ENCODE results near the gene HS3ST4.

HS3ST4 gene

DNA sequence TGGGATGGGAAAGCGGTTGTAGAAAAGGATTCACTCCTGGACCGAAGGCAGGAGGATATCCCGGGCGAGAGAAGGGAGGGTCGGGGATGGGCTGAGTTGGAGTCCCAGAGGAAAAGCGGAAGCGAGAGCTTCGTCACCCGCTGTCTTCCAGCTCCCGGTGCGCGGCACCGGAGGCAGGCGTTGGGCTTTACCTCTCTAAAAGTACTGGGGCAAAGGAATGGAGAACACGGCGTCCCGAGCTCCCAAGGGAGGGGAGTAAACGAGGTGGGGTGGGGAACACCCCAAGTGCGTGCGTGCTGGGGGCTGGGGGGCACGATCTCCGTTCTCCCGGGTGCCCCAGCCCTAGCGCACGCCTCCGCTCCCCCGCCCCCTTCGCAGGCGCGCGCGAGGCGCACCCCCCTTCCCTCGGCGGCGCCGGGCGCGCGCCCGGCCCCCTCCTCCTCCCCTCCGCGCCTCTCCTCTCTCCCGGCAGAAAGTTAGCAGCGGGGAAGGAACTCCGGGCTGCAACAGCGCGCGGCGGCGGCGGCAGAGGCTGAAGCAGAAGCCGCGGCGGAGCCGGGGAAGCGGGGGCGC lies at the start of gene HS3ST4:
HS3ST4 (plus strand) TSS at position 441 of the 573 bp plus-strand sequence.
- DNase-seq: no peak

DNA sequence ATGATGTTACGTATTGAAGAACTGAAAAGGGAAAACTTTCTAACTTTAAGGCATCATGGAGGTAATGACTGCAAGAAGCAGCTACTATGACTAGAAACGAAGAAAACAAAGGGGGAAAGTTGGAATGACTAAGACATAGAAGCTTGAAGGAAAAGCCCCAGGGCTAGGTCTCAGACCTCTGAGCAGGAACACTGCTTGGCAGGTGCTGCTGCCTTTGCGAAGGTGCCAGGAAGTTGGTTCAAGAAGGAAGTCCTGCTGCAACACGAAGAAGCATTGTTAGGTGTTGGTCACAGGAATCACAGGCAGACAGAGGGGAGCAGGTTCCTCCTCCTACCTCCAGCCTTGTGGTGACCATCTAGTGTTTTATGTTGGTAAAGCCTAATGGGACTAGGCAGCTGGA lies 48.1 kb upstream of the HS3ST4 start:
- no peak for DNase-seq

DNA sequence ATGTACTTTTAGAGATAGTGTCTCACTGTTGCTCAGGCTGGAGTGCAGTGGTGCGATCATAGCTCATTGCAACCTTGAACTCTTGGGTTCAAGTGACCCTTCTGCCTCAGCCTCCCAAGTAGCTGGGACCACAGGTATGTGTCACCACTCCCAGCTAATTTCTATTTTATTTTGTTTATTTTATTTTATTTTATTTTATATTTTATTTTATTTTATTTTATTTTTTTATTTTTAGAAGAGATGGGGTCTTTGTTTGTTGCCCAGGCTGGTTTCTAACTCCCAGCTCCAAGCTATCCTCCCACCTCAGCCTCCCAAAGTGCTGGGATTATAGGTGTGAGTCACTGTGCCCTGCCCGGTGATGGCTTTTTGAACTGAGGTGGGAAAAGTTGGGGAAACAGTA lies 35.1 kb upstream of the HS3ST4 start:
- DNase-seq: no peak

DNA sequence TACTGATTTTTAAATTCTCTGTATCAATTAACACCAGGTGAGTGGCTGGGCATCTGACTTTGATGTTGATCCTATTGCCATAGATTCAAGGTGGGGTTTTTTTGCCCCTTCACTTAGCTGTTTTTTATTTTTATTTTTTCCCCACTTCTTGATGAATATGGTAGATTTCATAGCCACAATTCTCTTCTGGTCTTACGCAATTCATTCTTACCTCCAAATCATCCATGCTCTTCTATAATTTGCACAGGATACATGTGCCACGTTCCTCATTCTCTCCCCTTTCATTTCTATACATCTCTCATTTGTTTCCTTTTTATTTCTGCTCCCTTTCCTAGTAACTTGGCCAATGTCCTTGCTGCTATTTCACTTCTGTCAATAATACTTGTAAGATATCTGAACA lies 14.9 kb upstream of the HS3ST4 start:
- DNase-seq: no peak

DNA sequence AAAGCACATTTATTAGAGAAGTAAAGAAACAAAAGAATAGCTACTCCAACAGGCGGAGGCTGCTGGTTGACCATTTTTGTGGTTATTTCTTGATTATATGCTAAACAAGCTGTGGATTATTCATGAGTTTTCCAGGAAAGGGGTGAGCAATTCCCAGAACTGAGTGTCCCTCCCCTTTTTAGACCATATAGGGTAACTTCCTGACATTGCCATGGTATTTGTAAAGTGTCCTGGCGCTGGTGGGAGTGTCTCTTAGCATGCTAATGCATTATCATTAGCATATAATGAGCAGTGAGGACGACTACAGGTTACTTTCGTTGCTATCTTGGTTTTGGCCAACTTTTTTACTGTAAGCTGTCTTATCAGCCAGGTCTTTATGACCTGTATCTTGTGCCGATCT lies 12.2 kb upstream of the HS3ST4 start:
- DNase-seq: no peak

DNA sequence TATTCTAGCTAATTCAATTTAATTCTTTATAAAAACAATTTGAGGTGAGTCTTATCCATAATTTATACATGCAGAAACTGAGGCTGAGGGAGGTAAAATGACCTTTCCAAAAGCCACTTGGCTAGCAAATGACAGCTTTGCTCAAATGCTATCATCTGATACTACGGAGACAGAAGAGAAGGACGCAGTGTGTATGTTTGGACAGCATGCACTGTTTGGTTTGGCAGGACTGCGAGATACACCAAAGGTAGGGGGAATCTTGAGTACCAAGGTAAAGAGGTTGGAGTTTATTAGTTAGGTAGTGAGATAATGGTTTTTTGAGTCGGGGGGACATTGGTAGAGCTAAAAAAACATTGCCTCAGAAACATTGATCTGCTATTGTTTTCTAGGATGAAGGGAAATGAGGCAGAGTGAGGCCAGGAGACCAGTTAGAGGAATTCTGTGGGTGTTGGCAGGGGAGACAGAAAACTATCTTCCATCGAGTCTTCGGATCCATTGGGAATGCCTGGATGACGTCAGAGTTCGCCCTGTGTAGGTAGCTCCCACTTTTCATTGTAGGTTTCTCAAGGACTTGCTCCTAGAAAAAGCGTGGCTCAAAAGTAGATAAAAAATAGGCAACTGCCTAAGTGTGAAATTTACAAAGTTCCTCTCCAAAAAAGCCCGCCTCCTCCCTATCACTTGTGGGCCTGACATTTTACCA lies 2.5 kb upstream of the HS3ST4 start:
- no peak for DNase-seq

DNA sequence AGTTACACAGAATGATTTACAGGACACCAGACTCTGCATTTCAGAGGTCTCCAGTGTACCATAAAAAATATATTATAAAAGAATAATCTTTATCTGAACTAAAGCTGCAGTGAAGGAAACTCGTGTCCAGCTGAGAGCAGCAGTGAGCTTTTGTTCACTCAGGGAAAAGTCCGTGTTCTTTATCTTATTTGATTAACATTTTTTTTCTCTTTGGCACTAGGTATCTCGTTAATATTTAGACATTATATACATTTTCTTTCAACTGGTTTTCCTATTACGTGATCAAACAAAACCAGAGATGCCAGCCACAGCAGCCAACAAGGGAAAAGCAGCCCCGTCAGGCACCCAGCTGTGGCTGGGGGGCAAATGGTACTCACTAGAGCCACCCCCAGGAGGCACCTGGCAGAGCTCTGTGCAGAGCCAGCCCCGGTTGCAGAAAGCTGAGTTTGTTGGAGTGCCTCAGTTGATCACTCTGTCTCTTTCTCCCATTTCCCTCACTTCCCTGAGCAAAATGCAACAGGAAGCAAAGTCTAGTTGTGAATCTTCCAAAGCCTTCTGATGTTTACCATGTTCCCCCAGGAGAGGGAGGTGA lies 1.1 kb upstream of the HS3ST4 start:
- no peak for DNase-seq

DNA sequence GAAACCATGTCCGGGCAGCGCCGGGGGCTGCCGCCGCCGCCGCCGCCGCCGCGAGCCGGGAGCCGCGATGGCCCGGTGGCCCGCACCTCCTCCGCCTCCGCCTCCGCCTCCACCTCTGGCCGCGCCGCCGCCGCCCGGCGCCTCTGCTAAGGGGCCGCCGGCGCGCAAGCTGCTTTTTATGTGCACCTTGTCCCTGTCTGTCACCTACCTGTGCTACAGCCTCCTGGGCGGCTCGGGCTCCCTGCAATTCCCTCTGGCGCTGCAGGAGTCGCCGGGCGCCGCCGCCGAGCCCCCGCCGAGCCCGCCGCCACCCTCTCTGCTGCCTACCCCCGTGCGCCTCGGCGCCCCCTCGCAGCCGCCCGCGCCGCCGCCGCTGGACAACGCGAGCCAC lies 587 bp downstream of the HS3ST4 start:
- DNase-seq: no peak

DNA sequence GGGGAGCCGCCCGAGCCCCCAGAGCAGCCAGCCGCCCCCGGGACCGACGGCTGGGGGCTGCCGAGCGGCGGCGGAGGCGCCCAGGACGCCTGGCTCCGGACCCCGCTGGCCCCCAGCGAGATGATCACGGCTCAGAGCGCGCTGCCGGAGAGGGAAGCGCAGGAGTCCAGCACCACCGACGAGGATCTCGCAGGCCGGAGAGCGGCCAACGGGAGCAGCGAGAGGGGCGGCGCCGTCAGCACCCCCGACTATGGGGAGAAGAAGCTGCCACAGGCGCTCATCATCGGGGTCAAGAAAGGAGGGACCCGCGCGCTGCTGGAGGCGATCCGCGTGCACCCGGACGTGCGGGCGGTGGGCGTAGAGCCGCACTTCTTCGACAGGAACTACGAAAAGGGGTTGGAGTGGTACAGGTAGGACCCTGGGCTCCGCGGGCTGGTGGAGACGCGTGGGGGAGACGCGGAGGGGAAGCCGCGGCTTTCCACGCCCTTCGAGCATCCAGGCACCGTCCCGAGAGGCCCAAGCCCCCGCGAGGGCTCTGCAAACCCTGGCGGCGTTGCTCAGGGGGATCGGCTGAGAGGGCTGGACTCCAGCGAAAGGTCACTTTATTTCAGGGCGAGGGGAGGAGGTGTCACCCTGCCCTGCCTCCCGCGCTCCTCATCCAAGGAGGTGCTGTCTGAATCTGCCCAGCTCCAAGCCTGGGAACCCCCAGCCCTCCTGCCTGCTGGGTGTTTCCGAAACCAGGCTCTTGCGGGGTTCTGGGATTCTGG lies 1.2 kb downstream of the HS3ST4 start:
- DNase-seq: no peak

DNA sequence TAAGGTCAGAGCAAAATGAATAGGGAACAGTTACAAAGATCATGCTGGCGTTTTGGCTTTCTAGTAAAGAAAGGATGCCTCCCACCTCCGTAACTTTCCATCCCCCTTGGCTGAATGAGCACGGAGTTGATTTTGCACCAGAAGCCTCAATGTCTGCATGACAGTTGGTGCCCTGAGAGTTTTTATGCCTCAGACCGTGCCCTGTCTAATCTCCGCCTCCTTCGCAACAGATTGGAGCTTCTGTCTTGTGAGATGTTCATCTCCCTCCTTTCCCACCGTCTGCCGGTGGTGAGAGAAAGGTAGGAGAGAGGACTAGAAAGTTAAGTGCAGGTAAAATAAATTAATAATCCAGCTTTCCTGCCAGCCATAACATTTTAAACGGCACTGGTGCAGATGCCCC lies 1.9 kb downstream of the HS3ST4 start:
- DNase-seq: no peak

DNA sequence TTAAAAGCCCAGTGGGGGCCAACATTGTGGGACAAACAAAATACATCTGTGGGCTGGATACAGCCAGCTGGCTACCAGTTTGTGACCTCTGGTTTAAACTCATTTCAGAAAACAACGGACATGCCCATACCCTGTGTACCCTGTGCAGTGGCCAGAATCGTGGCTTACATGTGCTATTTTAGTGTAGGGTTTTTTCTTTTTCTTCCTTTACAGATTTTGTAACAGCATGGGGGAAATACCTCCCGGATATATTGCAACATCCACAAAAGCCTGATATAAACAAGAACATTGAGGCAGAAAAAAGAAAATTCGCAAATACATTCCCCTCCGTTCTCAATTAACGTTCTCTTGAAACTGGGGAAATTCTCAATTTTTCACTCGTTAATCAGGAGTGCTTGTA lies 7.3 kb downstream of the HS3ST4 start:
- DNase-seq: no peak

DNA sequence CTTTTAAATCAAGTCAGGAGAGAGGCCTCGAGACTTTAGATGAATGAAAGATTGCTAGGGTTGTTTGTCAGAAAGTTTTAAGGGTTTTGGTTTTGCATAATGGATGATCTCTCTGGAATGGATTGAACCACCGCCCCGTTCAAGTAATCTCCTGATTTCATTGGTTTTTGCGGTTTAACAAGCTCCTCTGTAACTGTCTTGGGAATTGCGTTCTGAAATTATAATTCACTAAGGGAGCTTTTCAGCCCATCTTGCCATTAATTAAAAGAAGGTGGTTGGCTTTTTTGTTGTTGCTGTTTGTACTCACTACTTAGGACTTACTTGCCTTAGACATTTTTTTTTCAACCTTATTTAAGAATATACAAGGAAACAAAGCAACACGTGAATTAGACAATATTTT lies 8.8 kb downstream of the HS3ST4 start:
- DNase-seq: no peak

DNA sequence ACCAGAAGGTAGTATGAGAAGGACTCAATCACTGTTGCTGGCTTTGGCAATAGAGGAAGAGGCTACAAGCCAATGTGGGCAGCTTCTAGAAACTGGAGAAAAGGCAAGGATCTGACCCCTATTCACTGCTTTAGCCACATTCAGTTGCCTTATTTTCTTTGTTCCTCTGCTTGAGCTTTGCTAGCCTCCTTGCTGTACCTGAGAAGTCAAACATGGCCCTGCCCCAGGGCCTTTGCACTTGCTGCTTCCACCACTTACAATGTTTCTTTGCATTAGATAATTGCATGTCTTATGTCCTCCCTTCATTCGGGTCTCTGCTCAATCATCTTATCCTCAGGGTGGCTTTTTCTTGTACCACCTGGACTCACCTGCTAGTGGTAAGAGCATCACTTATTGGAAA lies 15.8 kb downstream of the HS3ST4 start:
- DNase-seq: no peak

DNA sequence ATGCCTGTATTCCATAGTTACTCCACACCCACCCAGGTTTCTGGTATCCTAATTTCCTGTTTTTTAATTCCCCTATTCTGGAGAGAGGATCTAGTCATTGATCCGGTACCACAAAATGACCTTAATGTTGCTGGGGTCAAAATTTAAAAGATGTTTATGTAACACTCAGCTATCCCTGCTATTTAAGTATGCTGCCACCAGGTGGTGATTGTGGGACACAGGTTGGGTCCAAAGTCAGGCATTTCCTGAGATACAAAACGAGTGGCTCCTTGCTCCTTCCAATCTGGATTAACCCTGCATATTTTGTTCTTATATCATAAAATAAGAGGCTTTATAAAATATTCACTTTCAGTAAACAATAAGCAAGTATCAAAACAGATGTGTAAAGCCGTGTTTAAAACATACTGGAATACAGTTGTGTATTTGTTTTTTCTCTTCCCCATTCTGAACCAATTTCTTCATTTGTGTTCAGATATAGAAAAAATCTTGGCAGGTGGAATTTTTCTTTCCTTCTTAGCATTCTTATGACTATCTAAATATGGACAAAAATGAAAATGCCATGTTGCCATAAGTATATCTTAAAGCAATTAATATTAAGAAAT lies 16.3 kb downstream of the HS3ST4 start:
- no peak for DNase-seq

DNA sequence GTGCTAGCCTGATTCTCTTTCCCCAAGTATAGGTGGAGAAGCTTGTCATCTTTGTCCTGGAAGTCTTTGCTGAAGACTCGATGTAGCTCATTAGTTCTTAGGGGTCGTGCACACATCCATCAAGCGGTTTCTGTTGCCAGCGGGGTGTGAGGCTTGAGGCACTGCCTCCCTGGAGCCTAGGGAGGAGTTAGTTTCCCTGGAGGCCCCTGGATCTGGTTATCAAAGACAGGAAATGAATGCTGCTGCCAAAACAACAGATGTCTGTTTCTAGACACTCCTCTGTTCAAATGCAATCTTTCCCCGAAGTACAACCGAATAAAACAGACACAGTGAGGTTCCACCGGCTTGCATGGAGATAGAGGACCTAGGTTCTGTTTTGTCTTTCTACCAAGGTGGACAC lies 17.5 kb downstream of the HS3ST4 start:
- no peak for DNase-seq

DNA sequence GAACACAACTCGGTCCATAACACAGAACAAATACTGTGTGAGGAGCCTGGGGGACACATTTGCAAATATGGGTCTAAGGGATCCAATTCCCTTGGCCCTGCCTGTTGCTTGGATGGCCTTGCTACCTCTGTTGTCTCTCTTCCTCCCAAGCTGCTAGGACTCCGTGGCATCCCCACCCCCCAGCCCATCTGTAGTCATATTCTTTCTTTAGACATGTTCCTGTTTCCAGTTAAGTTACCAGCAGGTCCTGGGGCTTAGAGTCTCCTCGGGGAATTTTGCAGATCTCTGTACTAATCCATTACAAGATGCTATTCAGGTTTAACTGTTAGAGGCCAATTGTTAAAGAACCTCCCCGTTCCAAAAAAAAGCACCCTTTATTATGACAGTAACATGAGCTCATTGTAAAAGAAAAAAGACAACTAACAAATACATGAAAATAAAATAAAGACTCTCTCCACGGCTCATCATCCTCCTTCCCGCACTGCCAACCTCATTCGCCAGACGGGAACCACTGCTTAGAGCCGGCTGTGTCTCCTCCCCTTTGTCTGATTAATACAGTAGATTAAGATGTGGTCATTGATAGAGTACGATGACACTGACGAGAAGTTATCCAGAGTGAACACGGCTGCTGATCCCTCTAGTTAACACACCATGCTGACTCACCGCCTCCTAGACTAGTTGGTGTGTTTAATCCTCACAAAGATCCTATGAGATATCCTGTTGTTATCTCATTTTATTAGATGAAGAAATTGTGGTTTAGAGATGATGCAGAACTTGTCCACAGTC lies 22.2 kb downstream of the HS3ST4 start:
- DNase-seq: no peak

DNA sequence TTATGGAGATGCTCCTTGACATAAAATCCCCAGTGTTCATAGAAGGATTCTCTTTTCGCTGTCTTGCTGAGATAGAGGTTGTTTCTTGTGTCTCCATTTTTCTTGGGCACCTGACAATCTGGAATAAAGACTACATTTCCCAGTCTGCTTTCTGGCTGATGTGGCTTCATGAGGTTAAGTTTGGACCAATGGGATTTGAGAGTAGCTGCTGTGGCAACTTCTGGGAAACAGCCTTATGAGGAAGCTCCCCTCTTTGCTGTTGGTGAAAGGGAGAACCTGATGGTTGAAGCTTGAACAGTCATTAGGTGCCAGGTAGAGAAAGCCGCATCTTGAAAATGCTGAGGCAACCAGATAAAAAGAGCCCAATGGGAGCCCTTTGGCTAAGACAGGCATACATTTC lies 24.4 kb downstream of the HS3ST4 start:
- DNase-seq: no peak

DNA sequence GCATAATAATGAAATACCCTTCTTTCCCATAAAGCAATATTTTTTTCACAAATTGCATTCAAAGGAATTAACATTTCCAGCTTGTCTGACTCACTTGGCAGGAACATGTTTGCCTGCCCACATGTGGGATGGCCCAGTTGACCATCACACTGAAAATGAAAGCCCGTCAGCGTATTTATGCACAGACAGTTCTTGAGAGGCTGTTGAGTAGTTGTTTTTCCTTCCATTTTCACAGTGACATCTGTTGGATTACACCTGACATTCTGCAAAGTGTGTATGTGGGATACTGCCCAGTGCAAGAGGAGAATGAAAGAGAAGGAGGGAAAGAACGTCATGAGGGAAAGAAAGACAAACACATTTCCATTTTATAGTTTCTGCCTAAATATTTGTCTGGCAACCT lies 29.7 kb downstream of the HS3ST4 start:
- no peak for DNase-seq

DNA sequence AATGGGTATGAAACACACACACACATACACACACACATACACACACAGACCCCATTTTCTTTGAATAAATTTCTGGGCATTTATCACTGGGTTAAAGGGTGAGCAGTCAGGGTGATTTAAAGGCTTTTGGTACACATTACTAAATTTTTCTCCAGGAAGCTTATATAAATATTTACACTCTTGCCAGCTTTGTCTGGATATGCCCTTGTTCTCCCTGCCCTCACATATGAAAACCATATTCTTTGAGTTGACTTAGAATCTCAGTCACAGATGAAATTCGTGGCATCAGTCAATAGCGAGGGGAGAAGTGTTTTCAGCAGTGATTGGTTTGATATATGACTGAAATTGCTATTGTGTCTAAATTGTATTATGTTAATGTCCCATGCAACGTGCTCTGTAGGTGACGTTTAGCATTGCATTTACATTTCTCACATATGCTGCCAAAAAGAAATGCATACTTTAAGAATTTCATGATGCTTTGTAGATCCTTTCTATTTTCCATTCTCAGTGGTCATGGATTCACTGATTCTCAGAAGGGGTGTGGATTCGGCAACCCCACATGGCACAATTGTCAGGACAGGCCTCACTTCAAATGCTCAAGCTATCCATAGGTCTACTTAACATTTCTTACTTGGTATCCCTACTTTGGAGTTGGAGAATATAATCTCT lies 34.8 kb downstream of the HS3ST4 start:
- DNase-seq: no peak

DNA sequence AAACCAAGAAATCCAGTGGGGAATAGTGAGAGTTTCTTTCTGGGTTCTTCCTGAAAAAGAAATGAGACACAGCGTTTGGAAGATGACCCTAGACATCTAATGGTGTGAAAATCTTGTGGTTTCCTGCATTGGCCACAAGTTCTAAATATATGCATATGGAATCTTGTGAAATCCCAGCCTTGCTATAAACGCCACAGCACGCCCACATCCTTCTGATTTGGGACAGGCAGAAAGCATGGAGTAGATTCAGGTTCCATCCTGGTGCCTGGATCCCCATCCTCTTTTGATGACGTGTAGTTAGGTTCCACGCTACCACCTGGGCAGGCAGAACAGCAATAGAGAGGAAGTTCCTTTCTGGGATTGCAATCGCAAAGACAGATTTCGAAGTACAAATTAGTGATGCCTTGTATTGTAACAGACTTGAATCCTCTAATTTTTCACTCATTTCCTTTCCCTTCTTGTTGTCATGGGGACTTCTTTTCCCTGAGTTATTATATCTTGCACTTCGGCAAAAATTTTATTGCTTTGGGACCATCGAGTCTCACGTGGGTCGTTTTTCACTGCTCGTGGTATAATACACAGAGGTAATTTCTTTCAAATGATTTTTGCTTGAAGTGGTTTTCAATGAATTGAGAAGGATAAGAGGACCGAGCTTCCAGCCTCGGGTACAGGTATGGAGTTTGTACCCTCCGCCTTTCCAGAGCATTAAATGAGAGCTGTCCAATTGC lies 37.6 kb downstream of the HS3ST4 start:
- DNase-seq: no peak

DNA sequence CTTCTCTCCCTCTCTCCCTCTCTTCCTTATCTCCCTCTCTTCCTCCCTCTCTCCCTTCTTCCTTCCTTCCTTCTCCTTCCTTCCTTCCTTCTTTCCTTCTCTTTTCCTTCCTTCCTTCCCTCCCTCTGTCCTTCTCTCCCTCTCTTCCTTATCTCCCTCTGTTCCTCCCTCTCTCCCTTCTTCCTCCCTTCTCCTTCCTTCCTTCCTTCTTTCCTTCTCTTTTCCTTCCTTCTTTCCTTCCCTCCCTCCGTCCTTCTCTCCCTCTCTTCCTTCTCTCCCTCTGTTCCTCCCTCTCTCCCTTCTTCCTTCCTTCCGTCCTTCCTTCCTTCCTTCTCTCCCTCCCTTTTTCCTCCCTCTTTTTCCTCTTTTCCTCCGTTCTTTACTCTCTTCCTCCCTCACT lies 38.6 kb downstream of the HS3ST4 start:
- no peak for DNase-seq

All from bone marrow (tissue), 2 donors.